ENCODE measurements around the gene ASNS.
A peak's percentile ranks its signal among the peaks of the same experiment; 100 is the strongest.

Gene ASNS

DNA sequence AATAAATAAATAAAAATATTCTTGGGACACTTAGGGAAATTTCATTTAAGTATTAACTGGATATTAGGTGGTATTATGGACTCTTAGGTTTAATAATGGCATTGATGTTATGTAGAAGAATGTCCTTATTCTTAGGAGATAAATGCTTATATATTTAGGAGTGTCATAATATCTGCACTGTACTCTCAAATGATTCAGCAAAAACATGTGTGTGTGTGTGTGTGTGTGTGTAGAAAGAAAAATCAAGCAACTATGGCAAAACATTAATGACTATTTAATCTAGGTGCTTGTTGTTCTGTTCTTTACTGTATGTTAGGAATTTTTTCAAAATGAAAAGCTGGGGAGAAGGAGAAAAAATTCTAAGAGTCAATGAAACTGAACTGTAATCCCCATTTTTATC lies 3.9 kb downstream of the ASNS start:
- H3K27ac ChIP-seq (replicated peaks): peak overlapping the region; percentile 59
- H3K27me3 ChIP-seq (ENCODE audit: insufficient read depth, poor library complexity, severe bottlenecking): no peaks in the 10 kb centered on the region
- peak in 1 of 2 experiments; percentile 1 for DNase-seq (ENCODE audit: low read depth in 1 of 2, low spot score in 1 of 2)
- TF ChIP-seq SPI1 (IDR thresholded peaks at IDR 0.05; ENCODE audit: borderline replicate concordance, low read depth) (no peak), GABPA (IDR thresholded peaks at IDR 0.05; ENCODE audit: low read depth) (no peak), REST (IDR thresholded peaks at IDR 0.05; ENCODE audit: insufficient replicate concordance, low read depth) (no peak), POLR2AphosphoS5 (IDR thresholded peaks at IDR 0.05; ENCODE audit: low read depth) (no peak)
- TF ChIP-seq, protein P1, sequence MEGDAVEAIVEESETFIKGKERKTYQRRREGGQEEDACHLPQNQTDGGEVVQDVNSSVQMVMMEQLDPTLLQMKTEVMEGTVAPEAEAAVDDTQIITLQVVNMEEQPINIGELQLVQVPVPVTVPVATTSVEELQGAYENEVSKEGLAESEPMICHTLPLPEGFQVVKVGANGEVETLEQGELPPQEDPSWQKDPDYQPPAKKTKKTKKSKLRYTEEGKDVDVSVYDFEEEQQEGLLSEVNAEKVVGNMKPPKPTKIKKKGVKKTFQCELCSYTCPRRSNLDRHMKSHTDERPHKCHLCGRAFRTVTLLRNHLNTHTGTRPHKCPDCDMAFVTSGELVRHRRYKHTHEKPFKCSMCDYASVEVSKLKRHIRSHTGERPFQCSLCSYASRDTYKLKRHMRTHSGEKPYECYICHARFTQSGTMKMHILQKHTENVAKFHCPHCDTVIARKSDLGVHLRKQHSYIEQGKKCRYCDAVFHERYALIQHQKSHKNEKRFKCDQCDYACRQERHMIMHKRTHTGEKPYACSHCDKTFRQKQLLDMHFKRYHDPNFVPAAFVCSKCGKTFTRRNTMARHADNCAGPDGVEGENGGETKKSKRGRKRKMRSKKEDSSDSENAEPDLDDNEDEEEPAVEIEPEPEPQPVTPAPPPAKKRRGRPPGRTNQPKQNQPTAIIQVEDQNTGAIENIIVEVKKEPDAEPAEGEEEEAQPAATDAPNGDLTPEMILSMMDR (IDR thresholded peaks at IDR 0.05; ENCODE audit: insufficient read depth, low read length): no peak
- no peak overlapping the region for H3K4me3 ChIP-seq (replicated peaks; ENCODE audit: insufficient read depth, low read length)

- H3K4me3 ChIP-seq (replicated peaks; ENCODE audit: insufficient read depth, low read length): no peak overlapping the region
- DNase-seq (ENCODE audit: low read depth in 1 of 2, low spot score in 1 of 2): no peak
- H3K27me3 ChIP-seq (ENCODE audit: insufficient read depth, poor library complexity, severe bottlenecking): no peaks in the 10 kb centered on the region
- TF ChIP-seq SPI1 (IDR thresholded peaks at IDR 0.05; ENCODE audit: borderline replicate concordance, low read depth) (no peak), GABPA (IDR thresholded peaks at IDR 0.05; ENCODE audit: low read depth) (no peak), POLR2AphosphoS5 (IDR thresholded peaks at IDR 0.05; ENCODE audit: low read depth) (no peak), REST (IDR thresholded peaks at IDR 0.05; ENCODE audit: insufficient replicate concordance, low read depth) (no peak)
- TF ChIP-seq, protein P1 (IDR thresholded peaks at IDR 0.05; ENCODE audit: insufficient read depth, low read length): no peak
- H3K27ac ChIP-seq (replicated peaks): no peak overlapping the region
These were observed 7.1 kb downstream of the ASNS start for GRCh38 chr7:97865104-97865503.

DNA sequence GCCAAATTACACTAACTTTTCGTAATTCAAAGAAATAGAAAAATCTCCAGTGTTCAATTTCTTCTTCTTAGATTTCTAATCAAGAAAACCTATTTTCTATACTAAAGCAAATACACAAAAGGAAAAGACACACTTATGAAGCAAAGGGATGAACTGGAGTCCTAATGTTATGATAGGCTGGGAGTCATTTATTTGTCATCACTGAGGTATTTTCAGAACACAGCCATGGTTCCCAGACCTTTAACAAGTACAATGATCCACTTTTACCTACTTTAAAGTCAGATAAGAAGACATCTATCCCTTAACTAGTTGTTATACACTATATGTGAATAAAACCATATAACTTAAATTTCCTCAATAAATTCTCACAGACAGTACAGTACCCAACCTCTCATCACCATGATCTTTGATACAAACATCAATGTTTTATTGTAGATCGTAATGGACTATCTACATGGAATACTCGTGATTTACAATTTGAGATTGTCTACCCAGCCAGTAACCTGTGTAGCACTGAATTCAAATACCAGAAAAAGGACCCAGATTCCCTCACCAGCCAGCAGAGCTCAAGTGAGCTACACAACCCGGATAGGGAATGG lies 12.5 kb downstream of the ASNS start:
- no peak for DNase-seq (ENCODE audit: low read depth in 1 of 2, low spot score in 1 of 2)
- no peak for TF ChIP-seq REST (IDR thresholded peaks at IDR 0.05; ENCODE audit: insufficient replicate concordance, low read depth)
- TF ChIP-seq, protein P1 (IDR thresholded peaks at IDR 0.05; ENCODE audit: insufficient read depth, low read length): no peak
- no peak for TF ChIP-seq GABPA (IDR thresholded peaks at IDR 0.05; ENCODE audit: low read depth)
- no peak for TF ChIP-seq POLR2AphosphoS5 (IDR thresholded peaks at IDR 0.05; ENCODE audit: low read depth)
- no peak for TF ChIP-seq SPI1 (IDR thresholded peaks at IDR 0.05; ENCODE audit: borderline replicate concordance, low read depth)
- Histone ChIP-seq H3K27me3 (ENCODE audit: insufficient read depth, poor library complexity, severe bottlenecking) (no peaks in the 10 kb centered on the region), H3K4me3 (replicated peaks; ENCODE audit: insufficient read depth, low read length) (no peak overlapping the region), H3K27ac (replicated peaks) (no peak overlapping the region)

Measured in HL-60 (cell line).